GM12874 (cell line): Measurements from ENCODE around the gene TIMP2.

Source experiments
- CTCF ChIP-seq: IDR thresholded peaks from 2 replicates; pipeline ENCODE4 v1.5.1; 2011; ENCODE audit warnings: low read depth, mild to moderate bottlenecking, control low read depth, low read length, moderate library complexity; ENCODE audit not compliant: insufficient read depth

The TIMP2 gene

DNA sequence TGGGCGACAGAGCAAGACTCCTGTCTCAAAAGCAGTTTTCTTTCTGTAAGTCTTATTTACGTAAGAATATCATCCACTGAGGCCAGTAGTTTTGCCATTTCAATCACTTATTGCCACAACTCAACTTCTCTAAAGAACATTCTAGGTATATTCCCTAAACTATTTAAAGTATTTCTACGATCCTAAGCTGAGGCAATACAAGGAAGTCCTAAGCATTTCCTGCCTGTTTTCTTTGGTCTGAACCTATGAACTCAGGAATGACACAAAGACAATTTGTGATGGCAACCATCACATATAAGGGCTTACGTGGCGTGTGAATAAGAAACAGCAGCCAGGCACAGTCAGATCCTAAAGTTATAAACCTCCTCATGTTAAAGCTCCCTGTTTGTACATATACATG, 98.8 kb downstream of the TIMP2 start:
- no peak for TF ChIP-seq CTCF

DNA sequence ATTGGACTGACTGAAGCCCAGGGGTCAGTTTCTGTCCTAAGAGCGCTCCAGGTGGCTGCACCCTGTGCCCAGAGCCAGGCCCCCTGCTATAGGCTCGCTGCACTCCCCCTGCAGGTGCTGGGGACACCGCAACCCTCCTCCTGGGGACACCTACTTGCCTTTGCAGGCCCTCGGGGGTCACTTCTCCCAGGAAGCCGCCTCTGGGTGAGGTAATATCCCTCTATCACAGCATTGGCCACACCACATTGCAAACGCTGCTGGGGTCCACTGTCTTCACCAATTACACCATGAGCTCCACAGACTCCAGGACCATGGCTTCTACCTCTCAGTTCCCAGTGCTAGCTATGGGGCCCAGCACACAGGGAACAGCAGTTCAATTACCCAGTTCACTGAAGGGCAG, 99.5 kb downstream of the TIMP2 start:
- no peak for TF ChIP-seq CTCF

DNA sequence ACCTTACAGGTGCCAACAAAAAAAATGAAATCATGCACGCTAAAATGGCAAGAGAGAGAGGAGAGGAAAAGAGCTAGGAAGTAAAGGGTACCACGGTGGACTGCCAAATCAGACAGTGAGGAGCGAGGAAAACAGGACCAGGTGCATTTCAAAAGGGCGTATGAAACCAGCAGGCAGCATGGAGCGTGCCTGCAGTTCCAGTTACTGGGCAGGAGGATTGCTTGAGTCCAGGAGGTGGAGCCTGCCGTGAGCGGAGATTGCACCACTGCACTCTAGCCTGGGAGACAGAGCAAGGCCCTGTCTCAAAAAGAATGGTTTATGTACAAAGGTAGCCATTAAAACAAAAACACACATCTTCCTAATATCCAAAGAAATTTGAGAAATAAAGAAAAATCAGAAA, 100.9 kb downstream of the TIMP2 start:
- no peak for TF ChIP-seq CTCF

GRCh38 chr17:78823282-78824046, 101.7 kb downstream of the TIMP2 start:
- TF ChIP-seq CTCF = no peak

- TF ChIP-seq CTCF = no peak
Observed at GRCh38 chr17:78822552-78822951, 102.6 kb downstream of the TIMP2 start.

- no peak for TF ChIP-seq CTCF
Observed at GRCh38 chr17:78821961-78822360, 103.2 kb downstream of the TIMP2 start.

DNA sequence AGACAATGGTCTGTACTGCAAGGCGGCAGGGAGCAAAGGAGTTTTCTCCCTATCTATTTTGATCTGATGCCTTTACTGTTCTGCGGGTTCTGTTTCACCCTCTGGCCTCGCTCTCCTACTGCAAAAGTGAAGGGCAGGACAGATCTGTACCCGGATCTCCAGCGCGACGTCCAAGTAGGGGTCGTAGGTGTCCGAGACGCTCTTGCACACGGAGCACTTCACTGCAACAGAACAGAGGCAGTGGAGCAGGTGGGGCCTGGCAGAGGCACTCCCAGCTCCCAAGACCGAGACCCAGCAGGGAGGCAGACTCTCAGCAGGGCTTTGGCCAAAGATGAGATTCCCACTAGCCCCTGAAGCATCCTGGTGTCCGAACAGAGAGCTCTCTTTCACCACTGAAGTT, 104.3 kb downstream of the TIMP2 start:
- TF ChIP-seq CTCF = no peak
